ENCODE data around the gene RASAL1.

Gene RASAL1

GRCh38 chr12:113115455-113116126, 20.0 kb downstream of the RASAL1 start:
- no peak for DNase-seq

DNA sequence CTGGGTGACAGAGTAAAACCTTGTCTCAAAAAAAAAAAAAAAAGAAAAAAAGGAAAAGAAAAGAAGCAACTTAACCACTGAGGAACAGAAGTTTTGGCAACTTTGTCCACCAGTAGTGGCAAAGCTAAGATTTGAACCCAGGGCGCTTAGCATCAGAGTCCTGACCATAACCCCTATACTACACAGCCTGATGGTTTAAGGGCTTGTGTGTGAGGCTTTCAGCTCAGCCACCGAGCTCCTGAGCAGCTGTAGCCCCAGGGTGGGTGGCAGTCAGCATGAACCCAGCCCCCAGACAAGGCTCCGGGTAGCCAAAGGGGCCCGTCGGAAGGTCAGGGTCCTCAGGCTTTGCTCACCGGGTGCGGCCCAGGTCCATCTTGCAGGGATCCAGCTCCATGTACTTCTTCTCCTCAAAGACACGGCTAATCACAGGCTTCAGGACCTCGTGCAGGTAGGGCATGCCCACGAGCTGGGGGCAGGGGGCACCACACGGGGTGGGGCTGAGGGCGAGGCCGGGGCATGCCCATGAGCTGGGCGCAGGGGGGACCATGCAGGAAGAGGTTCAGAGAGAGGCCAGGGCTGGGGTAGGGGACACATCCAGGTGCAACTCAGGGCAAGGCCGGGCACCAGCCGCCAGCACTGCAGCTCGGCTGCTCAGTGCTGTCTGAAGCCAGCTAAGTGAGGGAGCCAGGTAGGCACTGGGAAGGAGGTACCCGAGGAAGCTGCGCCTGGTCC, 20.9 kb downstream of the RASAL1 start:
- no peak for DNase-seq

- no peak for DNase-seq
Observed at GRCh38 chr12:113113397-113113796, 22.2 kb downstream of the RASAL1 start.

- no peak for DNase-seq
Observed at GRCh38 chr12:113112043-113112899, 23.3 kb downstream of the RASAL1 start.

GRCh38 chr12:113111247-113111646, 24.3 kb downstream of the RASAL1 start:
- no peak for DNase-seq

DNA sequence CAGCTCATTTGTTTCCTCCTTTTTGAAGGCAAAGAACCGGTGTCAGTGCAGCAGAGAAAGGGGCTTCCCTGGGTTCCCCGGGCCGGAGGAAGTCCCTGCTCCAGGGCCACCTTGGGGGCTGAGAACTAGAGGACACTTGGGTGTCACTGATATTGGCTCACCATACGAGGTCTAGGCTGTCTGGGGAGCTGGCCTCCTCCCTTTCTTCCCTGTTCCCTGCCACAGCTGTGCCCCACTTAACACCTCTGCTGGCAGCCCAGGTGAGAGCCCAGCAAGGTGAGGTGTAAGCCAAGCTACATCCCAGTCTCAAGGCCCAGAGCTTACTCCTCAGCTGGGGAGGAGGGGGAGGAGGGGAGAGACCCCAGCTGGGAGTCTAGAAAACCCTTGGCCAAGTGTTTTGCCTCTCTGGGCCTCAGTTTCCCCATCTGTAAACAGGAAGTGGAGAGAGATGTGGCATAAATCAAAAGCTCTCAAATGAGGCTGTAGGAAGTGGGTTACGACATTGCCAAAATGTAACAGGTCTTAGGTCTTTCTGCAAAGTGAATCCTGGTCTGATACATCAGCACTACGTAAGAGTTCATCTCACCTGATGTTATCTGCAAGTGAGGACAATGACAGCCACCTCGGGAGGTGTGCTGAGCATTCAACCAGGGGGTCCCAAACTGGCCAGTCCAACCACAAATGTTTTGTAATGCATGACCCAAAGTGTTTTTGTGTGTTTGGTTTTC, 25.5 kb downstream of the RASAL1 start:
- no peak for DNase-seq

DNA sequence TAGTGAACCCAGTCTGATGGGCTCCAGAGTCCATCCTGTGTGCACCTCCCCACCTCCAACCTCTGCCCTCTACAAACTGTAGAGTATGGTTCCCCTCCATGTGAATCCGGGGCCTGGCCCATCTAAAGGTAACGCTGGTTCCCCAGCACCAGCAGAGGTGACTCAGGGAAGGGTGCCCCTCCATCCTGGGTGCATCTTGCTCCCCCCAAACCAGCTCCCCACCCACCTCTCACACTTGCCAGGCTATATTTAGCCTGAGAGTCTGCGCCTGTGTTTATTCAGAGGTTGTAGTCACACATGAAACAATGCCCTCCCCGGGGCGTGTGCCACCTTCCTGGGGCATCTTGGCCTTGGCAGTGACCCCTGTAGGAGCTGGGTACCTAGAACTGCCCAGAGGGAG, 26.2 kb downstream of the RASAL1 start:
- DNase-seq, result no peak

- DNase-seq, result no peak
Observed at GRCh38 chr12:113108308-113108707, 27.3 kb downstream of the RASAL1 start.

GRCh38 chr12:113106361-113106760, 29.2 kb downstream of the RASAL1 start:
- no peak for DNase-seq

- DNase-seq, result no peak
Observed at GRCh38 chr12:113105606-113106271, 29.8 kb downstream of the RASAL1 start.

DNA sequence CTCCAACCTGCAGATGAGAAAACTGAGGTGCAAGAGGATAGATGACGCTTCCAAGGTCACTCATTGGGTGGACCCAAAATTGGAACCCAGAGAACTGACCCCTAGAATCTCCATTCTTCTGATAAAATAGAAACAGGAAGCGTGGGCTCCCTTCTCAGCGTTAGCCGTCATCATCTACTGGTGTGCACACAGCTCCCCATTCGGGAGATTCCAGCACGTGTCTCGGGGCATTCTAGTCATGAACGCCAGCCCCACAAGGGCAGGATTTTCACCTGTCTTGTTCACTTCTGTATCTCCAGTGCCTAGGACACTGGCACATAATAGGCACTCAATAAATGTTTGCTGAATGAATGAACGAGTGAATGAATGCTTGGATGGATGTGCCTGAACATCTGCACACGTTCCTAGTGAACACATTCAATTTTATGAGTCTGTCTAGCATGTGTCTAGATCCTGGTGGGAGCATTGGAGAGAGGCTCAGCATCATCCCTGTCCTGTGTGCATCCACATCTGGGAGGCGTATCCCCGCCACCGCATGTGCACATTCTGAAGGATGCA, 30.5 kb downstream of the RASAL1 start:
- DNase-seq, result no peak

GRCh38 chr12:113103756-113104450, 31.7 kb downstream of the RASAL1 start:
- no peak for DNase-seq

GRCh38 chr12:113102811-113103210, 32.8 kb downstream of the RASAL1 start:
- no peak for DNase-seq

- DNase-seq, result no peak
Observed at GRCh38 chr12:113101751-113102150, 33.8 kb downstream of the RASAL1 start.

GRCh38 chr12:113099764-113100163, 35.8 kb downstream of the RASAL1 start:
- DNase-seq, result no peak

DNA sequence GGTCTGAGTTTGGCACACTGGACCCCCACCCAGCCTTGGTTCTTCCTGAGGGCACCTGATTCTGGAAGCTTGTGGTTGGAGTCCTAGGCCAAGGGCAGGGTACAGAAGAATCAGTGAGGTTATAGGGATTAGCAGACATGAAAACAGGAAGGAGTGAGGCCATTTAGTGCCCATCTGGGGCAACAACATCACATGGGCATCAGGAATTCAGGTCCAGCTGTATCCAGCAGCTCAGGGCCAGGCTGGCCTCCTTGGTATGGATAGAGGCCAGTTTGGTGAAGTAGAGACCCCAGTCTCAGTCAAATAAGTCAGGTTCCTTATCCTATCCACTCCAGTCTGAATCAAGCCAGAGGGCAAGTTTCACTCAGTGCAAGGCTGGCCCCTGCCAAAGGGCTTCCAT, 36.2 kb downstream of the RASAL1 start:
- no peak for DNase-seq

GRCh38 chr12:113098441-113099028, 37.0 kb downstream of the RASAL1 start:
- no peak for DNase-seq

- DNase-seq, result no peak
Observed at GRCh38 chr12:113097716-113098440, 37.7 kb downstream of the RASAL1 start.

GRCh38 chr12:113096675-113097461, 38.7 kb downstream of the RASAL1 start:
- DNase-seq, result no peak
